NCI-H2107 treated with DMSO at 0.1 percent for 48 hours (cell line): Measurements from ENCODE around the gene POLR3G.
A peak's percentile ranks its signal among the peaks of the same experiment; 100 is the strongest.

Experiments
- DNase-seq: peaks from one replicate; lab custom pipeline; 2025; ENCODE audit not compliant: unreplicated experiment; lab: John Stamatoyannopoulos, UW

The POLR3G gene

DNA sequence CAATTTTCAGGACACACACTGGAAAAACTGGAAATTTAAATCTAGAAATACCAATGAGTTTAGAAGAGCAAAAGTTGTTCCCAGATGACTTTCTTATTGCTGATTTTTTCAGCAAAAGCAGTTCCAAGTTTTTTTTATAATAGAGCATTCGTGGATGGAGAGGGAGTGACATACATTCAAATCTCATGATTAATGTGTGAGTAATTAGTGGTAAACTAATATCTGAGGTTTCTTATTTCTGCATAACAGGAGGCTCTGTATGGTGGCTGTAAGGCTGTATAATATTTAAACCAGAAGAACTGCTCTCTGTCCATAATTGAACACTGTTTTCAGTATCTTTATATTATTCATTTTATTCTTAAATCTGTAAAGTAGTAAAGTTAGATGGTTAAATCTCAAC, 28.9 kb downstream of the POLR3G start:
- DNase-seq, result no peak

DNA sequence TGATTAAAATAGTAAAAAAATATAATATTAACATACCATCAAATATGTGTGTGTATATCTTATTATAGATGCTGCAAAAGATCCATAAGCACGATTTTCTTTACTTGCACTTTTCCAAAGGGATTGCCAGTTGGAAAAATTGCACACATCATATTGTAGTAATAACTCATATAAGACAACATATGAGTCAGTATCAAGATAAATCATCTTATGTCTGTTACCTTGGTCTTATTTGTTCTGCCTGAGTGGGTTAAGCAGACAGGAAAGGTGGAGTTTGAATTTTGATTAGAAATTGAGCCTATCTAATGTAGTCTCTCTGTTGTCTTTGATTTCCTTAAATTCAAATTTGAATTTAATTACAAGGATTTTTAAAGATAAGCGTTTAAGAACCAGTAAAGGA, 30.1 kb downstream of the POLR3G start:
- no peak for DNase-seq

DNA sequence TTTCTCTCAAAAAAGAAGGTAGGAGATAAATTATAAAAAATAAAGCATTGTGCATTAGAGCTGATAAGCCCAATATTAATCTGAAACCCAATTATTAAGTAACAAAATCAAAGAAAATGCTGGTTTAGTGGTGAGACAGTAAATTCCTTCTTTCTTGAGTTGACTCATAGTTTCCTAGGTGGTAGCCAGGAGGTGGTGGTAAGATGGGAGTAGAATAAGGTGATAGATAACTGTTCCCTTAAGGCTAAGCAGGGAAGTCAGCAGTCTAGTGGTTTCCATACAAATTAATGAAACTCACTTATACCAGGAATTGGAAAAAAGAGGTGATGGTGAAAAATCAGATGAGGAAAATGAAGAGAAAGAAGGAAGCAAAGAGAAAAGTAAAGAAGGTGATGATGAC, 31.6 kb downstream of the POLR3G start:
- DNase-seq, result no peak

DNA sequence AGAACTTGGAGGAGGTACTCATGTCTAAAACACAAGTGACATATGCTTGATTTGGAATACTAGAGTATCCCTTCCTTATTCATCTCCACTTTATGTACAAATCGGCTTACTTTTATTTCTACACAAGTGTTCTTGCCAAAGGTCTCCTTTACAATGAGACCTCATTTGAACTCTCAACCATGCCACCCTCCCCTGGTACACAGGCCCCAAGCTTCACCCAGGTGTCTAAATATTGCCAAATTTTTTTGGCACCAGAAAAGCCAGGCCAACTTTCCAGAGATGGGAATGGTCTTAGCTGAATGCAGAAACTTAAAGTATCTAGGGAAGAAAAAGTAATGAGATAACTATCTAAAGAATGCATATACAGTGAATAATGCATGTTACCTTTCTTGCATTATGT, 35.8 kb downstream of the POLR3G start:
- no peak for DNase-seq

DNA sequence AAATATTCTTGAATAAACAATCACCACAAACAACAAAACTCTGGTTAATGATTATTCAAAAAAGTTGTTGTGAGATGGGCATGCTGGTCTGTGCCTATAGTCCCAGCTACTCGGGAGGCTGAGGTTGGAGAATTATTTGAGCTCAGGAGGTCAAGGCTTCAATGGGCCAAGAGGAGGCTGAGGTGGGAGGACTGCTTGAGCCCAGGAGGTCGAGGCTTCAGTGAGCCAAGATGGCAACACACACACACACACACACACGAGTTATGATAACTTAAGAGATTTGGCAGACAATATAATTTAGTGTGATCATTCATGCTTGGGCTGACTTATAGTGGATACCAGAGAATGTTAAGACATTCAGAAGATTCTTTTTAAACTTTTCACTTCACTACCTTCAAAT, 39.9 kb downstream of the POLR3G start:
- DNase-seq, result no peak

DNA sequence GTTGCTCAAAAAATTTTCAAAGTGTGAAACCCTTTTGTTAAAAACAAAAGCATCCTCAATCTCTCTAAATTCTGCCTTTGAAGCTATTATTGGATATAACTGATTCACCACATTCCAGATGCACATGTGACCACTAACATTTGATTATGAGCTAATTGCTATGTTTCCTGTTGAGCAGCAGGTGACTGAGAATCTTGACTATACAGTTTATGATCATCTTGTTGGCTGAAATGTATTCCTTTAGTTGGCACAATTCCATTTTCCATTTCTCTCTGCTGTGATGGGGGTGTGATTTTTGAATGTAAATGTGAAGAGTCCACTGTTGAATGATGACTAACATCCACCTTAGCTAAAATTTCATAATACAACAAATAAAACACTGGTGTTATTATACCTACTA, 44.0 kb downstream of the POLR3G start:
- peak; percentile 85 for DNase-seq

DNA sequence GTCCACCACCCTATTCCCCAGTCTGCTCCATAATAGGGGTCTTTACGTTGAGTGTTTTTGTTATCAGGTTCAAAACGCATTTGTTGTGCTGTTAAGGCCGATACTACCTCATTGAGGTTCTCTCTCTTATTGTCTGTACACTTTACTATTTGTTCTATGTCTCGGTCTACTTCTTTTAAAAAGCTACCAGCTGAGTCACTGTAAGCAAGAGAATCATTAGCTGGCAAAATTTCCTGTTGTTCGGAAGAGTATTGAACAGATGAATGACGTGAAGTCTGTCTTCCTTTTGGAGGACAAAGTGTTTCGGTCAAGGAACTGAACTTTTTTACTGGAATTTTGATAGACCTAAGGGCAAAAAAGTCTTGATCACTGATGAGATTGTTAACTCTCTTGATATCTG, 44.4 kb downstream of the POLR3G start:
- peak; percentile 85 for DNase-seq

DNA sequence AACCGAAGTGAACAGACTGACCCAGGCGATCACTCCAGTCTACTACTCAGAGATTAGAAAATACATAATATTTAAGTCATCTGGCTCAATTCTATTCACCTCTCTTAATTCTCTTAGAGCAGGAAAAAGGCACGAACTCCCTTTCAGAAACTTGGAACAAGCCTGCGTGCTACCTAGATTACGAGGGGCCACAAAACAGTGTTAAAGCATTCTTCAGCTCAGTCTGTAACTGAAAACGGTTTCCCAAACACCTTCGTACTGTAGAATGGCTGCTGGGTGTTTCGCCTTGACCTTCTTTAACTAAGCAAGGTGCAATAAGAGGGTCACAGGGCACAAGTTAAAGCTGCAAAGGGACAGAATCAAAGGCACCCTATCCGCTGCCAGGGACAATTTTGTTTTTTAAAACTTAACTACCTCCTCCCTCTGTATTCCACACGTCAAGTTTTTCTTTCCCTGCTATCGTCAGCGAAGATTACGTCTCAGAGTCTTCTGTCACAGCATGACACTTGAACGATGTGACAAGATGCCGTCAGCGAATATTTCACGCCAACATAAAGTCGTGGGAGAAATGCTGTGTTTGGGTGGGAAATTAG, 54.0 kb downstream of the POLR3G start:
- DNase-seq, result no peak

DNA sequence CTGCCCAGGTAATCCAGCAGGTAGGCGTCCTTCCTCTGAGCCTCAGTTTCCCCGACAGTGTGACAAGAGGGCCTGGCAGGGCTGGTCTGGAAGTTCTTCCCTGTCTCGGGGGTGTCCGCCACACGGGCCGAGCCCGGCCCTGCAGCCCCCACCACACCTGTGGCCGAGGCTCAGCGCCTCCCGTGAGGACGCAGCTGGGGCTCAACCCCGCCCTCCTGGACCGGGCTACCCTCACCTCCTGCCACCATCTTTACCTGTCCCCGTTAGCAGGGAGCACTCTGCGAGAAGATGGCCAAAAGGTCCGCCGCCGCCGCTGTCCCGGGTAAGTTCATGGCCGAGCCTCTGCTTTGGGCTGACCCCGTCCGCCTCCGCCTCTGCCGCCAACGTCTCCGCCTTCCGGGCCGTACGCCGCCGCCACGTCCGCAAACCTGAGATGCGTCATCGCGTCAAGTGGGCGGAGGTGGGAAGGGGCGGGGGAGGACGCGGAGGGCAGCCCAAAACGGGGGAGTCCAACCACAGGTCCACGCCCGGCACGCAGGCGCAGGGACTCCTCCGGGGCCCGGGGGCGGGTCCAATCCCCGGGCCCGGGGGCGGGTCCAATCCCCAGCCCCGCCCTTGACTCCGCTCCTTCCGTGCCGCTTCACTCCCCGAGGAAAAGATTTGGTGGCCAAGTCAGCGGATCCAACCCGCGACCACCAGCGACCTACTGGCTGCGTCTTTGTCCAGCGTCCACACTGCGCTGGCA, 54.7 kb downstream of the POLR3G start, which contains the start of gene LYSMD3:
Gene LYSMD3, minus strand, starts transcription at position 391 of the 745 bp plus-strand sequence. CDS start 4,295 bp downstream, outside the sequence.
- peak; percentile 70 for DNase-seq

DNA sequence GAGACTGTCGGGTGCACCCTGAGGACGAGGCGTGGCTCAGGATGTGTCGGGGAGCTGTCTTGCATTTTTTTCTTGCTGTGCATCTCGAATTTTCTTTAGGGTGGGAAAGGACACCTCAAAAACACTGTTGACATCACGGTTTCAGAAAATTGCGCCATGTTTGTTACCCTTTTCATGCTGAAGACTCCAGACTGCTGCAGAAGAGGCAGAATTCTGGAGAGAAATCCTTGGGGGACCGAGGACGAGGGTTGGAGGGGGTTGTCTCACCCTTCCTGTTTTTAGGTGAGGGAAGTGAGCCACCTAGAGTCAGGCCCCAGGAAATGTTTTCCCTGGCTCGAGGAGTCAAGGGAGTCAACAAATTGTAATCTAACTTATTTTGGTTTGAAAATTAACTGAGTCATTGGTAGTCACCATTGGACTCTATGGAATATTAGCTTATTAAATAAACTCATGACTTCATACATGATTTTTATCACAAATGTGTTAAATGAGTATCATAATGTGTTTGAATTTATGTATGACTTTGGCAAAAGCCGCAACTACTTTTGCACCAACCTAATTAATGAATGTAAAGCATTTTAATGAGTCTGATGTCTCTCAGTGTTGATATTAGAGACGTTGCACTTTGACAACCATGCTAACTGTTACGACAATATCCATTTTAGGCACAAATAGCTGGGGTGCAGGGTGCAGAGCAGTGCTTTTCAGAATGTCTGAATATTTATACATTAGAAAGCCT, 55.4 kb downstream of the POLR3G start:
- peak; percentile 32 for DNase-seq

DNA sequence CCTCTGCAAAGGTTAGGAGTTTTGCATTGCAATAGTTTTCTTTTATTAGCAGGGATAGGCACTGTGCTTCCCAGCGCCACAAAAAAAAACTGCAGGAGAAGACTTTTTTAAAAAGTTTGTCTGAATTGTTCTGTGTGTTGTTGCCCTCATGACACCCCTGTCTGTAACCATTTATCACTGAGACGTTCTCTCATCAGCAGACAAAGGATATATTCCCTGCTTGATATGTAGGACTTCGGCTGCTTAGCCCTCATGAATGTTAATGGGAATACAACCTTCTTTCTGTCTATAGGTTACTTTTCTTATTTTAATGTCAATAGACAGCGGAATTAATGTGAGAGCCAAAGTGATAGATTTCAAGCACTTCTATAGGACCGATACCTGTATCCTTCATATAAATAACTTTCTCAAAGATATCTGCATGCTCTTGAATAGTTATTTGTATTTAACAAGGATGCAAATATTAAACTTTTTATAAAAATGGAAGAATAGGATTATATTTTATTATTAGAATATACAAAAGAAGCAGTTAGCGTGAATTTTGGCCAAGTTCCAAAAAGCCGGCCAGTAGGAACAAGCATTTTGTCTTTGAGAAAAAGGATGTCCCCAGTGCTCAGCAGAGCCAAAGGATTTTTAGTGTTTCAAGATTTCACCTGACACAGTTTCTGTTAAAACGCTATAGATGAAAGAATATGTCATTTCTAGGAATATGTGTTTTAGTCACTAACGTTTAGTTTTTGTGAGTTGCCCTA, 56.2 kb downstream of the POLR3G start:
- no peak for DNase-seq

DNA sequence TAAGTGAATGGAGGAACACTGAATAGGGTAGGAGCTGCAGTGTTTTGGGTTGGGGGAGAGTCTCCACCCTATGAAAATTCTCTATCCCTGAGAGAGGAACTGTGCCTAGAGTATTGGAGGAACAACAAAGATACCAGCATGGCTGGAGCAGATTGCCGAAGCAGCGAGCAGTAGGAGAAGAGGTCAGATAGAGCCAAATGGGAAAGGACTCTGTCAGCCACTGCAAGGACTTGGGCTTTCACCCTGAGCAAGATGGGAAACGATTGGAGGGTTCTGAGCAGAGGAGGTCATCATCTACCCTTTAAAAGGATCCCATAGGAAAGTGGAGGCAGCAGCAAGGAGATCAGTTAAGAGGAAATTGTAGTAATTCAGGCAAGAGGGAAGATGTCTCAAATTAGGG, 59.1 kb downstream of the POLR3G start:
- no peak for DNase-seq

DNA sequence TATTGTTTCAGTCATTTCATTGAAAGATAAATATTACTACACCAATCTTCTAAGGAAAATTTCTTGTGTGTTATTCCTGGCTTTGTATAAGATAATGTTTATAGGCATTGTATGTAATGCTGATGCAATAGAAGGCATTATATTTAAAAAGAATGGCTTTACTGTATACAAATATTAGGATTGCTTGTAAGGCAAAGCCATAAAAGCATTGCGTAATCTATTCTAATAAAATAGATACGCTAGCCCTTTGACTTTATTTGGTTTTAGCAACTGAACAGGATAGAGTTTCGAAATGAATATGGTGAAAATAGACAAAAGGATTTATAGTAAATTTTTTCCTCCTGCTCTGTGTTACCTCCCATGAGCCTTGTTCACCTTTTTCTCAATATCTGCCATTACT, 60.3 kb downstream of the POLR3G start:
- DNase-seq, result no peak

DNA sequence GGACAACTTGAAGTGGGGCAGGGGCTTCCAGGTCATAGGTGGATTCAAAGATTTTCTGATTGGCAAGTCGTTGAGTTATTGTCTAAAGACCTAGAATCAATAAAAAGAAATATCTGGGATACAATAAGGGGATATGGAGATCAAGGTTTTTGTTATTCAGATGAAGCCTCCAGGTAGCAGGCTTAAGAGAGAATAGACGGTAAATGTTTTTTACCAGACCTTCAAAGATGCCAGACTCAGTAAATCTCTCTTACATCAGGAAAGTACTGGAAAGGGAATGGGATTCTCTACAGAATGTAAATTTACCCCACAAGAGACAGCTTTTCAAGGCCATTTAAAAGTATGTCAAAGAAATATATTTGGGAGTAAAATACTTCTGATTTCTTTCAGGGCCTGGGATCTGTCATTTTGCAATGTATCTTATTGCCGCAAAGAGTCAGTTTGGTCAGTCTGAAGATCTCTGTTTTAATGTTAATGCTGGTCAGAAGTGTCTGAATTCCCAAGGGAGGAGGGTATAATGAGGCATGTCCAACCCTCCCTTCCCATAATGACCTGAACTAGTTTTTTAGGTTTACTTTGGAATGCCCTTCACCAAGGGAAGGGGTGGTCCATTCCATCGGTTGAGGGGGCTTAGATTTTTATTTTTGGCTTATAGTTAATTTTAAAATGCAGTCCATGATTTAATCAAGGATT, 68.3 kb downstream of the POLR3G start:
- no peak for DNase-seq

DNA sequence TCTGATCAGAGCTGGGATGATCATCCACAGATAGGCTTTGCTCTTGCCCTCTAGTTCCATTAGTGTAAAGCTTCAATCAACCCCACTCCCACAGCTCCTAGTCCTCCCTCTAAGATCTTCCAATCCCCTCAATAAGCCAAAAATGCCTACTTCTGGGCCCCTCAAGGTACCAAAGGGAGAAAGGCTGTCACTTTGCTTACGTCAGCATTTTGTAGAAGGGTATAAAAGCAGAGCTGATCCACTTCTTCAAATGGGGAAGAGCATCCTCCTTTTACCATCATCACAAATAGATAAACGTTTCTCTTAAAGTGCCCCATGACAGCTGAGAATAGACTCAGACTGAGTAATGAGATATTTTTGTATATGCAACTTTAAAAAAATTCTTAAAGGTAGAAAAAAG, 70.8 kb downstream of the POLR3G start:
- no peak for DNase-seq

DNA sequence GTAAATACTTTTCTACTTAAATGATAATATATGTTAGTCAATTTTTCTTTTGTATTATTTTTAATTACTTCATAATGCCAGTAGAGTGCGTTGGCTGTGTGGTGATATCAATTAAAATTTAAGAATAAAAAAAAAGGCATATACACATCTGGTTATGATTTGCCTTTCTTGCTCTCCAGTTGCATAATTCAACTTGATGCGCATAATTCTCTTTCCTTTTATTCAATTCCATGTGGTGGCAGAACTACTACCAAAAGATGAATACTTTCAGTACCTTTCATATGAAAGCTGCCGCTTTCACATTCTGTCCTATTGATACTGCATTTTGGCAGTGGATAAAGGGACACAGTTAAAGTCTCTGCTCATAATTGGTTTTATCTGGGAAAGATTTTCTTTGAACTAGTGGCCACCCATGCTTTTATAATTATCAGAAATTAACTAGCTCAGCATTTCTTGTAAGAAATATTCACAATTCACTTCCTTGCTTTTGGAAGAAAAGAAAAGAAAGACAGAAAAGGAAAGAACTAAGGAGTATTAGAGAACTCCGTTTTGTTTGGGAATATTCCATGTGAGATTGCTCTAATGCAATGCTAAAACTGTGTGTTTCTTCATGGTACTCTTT, 71.7 kb downstream of the POLR3G start:
- DNase-seq, result no peak

DNA sequence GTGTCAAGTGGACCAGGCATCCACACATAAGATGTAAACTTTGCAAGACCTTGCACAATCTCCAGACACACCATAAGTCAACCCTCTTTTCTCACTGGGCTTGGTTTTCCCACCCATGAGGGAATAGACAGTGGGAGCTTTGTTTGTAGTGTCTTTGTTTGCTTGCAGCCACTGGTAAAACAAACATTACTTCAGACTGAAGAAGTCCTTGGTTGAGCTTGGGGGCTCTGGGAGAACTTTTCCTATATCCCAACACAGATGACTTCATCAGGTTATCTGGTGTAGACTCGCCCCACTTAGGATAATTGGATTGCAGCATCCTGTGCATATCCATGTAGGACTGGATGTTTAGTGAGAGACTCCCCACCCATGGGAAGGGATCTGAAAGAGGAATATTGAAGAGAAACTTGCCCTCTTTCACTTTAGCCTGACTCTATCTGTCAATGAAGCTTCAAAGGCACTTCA, 72.4 kb downstream of the POLR3G start:
- DNase-seq, result no peak

DNA sequence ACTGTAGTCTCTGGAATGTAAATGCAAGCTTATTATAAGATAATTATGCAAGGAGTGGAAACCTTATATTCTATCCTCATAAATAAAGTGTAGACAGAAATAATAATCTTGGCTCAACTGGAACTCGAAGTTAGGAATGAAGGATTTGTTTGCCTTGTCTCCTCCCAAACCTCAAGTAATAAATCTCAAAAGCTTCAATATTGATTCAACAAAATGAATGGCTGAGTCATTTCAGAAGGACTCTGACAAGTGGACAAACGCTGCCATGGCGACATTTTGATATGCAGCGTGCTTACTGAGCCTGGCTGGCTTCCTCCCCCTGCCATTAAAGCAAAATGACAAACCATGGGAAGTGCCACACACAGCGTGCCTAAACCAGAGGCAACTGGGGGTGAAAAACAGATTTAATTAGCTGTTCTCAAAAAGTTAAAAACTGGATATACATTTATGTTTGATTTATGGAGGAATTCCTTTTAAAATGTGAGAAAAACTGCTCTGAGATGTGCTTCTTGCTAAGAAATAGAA, 73.5 kb downstream of the POLR3G start:
- DNase-seq, result peak; percentile 35

DNA sequence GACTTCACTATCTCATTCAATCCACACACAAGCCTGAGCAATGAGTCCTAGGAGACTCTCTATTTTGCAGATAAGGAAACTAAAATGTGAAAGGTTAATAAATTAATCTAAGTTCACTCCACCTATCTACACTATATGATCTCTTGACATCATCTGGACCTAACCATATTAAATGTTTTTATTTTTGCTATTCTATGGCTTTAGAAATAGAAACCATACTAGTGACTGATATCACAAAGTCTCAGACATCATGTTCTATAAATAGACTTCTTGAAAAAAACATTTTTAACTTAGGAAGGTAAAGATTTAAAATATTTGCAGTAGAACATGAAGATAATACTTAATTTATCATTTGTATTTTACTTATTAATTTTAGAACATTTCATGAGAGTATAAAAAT, 74.6 kb downstream of the POLR3G start:
- DNase-seq, result no peak

DNA sequence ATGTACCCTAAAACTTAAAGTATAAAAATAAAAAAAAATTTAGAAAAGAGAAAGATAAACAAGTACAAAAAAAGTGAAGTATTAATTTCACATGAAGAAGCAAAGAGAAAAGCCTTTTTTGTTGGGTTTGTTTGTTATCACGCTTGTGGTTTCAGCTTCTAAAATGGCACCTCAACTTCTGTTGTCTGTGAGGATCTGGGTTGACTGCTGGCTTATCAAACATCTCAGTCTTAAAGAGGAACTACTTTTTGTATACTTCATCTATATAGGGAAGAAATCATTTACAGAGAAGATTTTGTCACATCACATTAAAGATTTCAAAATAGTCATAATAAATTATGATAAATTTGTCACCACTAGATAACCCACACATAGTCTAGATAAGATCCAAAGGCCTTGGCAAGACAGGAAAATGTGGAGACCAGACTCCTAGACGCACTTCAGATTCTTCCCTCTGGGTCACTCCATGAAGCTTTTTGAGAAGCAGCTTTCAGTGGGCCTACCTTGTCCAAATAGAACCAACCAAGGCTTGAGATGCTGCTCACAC, 75.1 kb downstream of the POLR3G start:
- no peak for DNase-seq
